ACC112 (cell line): ENCODE data around the gene MLH3.
"Not testable (repeated sequence)": the region's sequence is repeated elsewhere in the genome, so short reads cannot be mapped to it uniquely, and the experiment has no call there.

Experiments
- H2AFZ ChIP-seq: fragments of 200-600 bp; sonication (generic); one replicate; pipeline ENCODE4 v1.6.0; 2017; ENCODE audit warnings: antibody characterized with exemption, low read length; ENCODE audit not compliant: unreplicated experiment
- H3K27ac ChIP-seq: fragments of 200-600 bp; sonication (generic); 2 replicates; pipeline ENCODE4 v1.5.1; 2014; ENCODE audit warnings: low read depth, mild to moderate bottlenecking, antibody characterized with exemption, low read length, moderate library complexity
- H3K27me3 ChIP-seq: fragments of 200-600 bp; sonication (generic); 2 replicates; pipeline ENCODE4 v1.6.1; 2014; ENCODE audit warnings: mild to moderate bottlenecking, antibody characterized with exemption, low read length, moderate library complexity, mixed read lengths; ENCODE audit not compliant: insufficient read depth
- H3K36me3 ChIP-seq: fragments of 200-600 bp; sonication (generic); 2 replicates; pipeline ENCODE4 v1.6.1; 2016; ENCODE audit warnings: mild to moderate bottlenecking, antibody characterized with exemption, low read length, moderate library complexity, mixed read lengths; ENCODE audit not compliant: insufficient read depth
- H3K4me1 ChIP-seq: fragments of 200-600 bp; sonication (generic); one replicate; pipeline ENCODE4 v1.6.1; 2016; ENCODE audit warnings: low read length, mixed read lengths; ENCODE audit not compliant: insufficient read depth, unreplicated experiment, control insufficient read depth
- H3K4me3 ChIP-seq: fragments of 200-600 bp; sonication (generic); 2 replicates; pipeline ENCODE4 v1.5.1; 2014; ENCODE audit warnings: mild to moderate bottlenecking, low read depth, low read length
- H3K79me2 ChIP-seq: fragments of 200-600 bp; sonication (generic); one replicate; pipeline ENCODE4 v1.6.0; 2016; ENCODE audit warnings: low read length; ENCODE audit not compliant: control insufficient read depth, unreplicated experiment, insufficient read depth

The MLH3 gene

DNA sequence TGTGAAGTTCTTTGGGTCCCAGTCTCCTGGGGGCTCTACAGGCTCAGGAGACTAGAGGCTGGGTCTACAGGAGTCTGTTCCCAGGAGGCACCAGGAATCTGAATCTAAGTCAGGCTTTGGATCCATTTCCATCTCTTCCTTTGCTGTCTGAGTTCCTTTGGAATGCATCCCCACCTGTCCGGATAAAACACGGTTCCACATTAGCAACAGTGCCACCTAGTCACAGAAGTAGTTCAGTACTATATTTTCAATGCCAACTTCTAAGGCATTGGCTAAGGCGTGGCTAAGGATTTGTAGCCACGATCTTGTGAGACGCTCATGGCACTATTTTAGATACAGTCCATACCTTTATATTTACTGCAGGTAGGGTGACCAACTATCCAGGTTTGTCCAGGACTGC lies 33.2 kb upstream of the MLH3 start:
- H3K36me3 ChIP-seq = peaks cover 23% of the 10 kb centered on the region
- H3K27me3 ChIP-seq = no peaks in the 10 kb centered on the region
- no peaks in the 10 kb centered on the region for H3K4me1 ChIP-seq

DNA sequence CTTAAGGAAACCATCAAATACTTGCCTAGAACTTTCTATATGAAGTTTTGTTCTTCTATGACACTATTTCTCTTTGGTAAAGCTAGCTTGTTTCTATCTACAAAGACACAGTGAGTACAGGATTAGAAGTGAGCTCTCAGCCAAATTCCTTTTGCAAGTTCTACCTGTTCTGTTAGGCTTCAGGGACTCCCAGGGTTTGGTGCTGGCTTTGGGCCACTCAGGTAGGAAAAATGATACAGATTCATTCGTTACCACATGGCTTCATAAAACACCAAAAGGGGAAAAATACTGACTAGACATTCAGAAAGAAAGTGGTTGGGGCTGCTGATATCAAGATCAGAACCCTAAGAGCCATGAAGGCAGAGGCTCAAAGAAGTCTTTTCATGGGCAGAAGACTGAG lies 32.0 kb upstream of the MLH3 start:
- no peak overlapping the region for H2AFZ ChIP-seq
- H3K4me1 ChIP-seq = no peaks in the 10 kb centered on the region
- no peak overlapping the region for H3K4me3 ChIP-seq
- H3K27ac ChIP-seq = no peak overlapping the region
- no peaks in the 10 kb centered on the region for H3K27me3 ChIP-seq
- peaks cover 23% of the 10 kb centered on the region for H3K36me3 ChIP-seq
- no peaks in the 10 kb centered on the region for H3K79me2 ChIP-seq

More for the DNA sequence above, 33.2 kb upstream of the MLH3 start:
- Histone ChIP-seq H3K79me2 (no peaks in the 10 kb centered on the region), H3K27ac (no peak overlapping the region), H2AFZ (no peak overlapping the region), H3K4me3 (no peak overlapping the region)

GRCh38 chr14:75081660-75082229 lies 30.5 kb upstream of the MLH3 start:
- Histone ChIP-seq H3K4me3 (no peak overlapping the region), H3K36me3 (peaks cover 11% of the 10 kb centered on the region), H3K79me2 (no peaks in the 10 kb centered on the region), H3K4me1 (no peaks in the 10 kb centered on the region), H3K27ac (no peak overlapping the region), H2AFZ (no peak overlapping the region), H3K27me3 (no peaks in the 10 kb centered on the region)

- Histone ChIP-seq H3K27ac (no peak overlapping the region), H3K79me2 (no peaks in the 10 kb centered on the region), H3K4me3 (no peak overlapping the region), H3K4me1 (no peaks in the 10 kb centered on the region), H3K27me3 (no peaks in the 10 kb centered on the region), H2AFZ (no peak overlapping the region), H3K36me3 (0 out of 2 replicates have a peak, but pooled peaks cover 4% of the 10 kb centered on the region)
These were observed 28.3 kb upstream of the MLH3 start for GRCh38 chr14:75079521-75079920.

- no peaks in the 10 kb centered on the region for H3K36me3 ChIP-seq
- no peaks in the 10 kb centered on the region for H3K79me2 ChIP-seq
- H2AFZ ChIP-seq = no peak overlapping the region
- no peak overlapping the region for H3K4me3 ChIP-seq
- no peak overlapping the region for H3K27ac ChIP-seq
- no peaks in the 10 kb centered on the region for H3K4me1 ChIP-seq
- no peaks in the 10 kb centered on the region for H3K27me3 ChIP-seq
These were observed 26.5 kb upstream of the MLH3 start for GRCh38 chr14:75077794-75078193.

GRCh38 chr14:75070383-75070782 lies 19.1 kb upstream of the MLH3 start:
- Histone ChIP-seq H3K36me3 (no peaks in the 10 kb centered on the region), H3K27me3 (no peaks in the 10 kb centered on the region), H2AFZ (no peak overlapping the region), H3K79me2 (peaks cover 21% of the 10 kb centered on the region), H3K4me3 (no peak overlapping the region), H3K4me1 (peaks cover 16% of the 10 kb centered on the region), H3K27ac (no peak overlapping the region)

GRCh38 chr14:75069811-75070145 lies 18.5 kb upstream of the MLH3 start:
- no peaks in the 10 kb centered on the region for H3K27me3 ChIP-seq
- H3K79me2 ChIP-seq = peaks cover 21% of the 10 kb centered on the region
- H2AFZ ChIP-seq = peak overlapping the region; percentile 47
- peaks cover 16% of the 10 kb centered on the region for H3K4me1 ChIP-seq
- no peaks in the 10 kb centered on the region for H3K36me3 ChIP-seq
- H3K4me3 ChIP-seq = peak overlapping the region; percentile 93
- H3K27ac ChIP-seq = peak overlapping the region; percentile 87

DNA sequence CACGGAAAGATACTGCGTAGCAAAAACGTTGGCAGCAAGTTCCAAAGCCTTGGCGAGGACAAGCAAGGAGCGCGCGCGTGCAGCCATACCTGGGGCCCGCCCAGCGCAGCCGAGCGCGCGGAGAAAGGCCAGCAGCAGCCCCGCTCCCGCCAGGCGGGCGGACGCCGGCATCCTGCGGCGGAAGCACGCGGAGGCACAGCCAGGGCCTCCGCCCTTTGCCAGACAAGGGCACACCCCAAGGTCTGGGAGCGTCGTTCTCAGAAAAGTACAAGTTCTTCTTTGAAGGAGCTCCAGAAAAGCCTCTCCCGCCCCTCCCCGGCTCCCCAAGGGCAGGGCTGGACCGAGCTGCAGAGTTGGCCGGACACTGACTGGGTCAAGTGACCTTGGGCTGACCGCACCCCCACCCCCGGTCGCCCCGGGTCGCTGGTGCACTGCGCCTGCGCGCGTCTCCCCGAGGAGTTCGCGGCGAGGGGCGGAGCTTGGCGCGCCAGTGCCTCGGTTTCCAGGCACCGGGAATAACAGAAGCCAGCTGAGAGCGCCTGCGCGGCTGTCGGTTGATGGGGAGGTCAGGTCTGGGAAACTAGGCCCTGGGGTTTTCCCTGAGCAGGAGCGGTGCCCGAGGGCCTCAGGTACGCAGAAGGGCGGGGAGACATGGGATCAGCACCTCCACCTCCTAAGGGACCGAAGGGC lies 18.0 kb upstream of the MLH3 start, which contains the start of gene ZC2HC1C:
Gene ZC2HC1C (plus strand): TSS at position 521 of the 690 bp plus-strand sequence. CDS start 933 bp downstream, outside the sequence.
- no peaks in the 10 kb centered on the region for H3K36me3 ChIP-seq
- H3K4me1 ChIP-seq = peaks cover 16% of the 10 kb centered on the region
- H3K79me2 ChIP-seq = peaks cover 21% of the 10 kb centered on the region
- H3K27ac ChIP-seq = peak within 1 kb of the TSS; percentile 87
- H2AFZ ChIP-seq = peak within 1 kb of the TSS; percentile 83
- peak within 1 kb of the TSS; percentile 93 for H3K4me3 ChIP-seq
- no peaks in the 10 kb centered on the region for H3K27me3 ChIP-seq

- peak overlapping the region; percentile 83 for H2AFZ ChIP-seq
- H3K4me1 ChIP-seq = peaks cover 16% of the 10 kb centered on the region
- peak overlapping the region; percentile 87 for H3K27ac ChIP-seq
- peak overlapping the region; percentile 93 for H3K4me3 ChIP-seq
- no peaks in the 10 kb centered on the region for H3K27me3 ChIP-seq
- peaks cover 21% of the 10 kb centered on the region for H3K79me2 ChIP-seq
- H3K36me3 ChIP-seq = no peaks in the 10 kb centered on the region
These were observed 17.2 kb upstream of the MLH3 start for GRCh38 chr14:75068294-75069120.

DNA sequence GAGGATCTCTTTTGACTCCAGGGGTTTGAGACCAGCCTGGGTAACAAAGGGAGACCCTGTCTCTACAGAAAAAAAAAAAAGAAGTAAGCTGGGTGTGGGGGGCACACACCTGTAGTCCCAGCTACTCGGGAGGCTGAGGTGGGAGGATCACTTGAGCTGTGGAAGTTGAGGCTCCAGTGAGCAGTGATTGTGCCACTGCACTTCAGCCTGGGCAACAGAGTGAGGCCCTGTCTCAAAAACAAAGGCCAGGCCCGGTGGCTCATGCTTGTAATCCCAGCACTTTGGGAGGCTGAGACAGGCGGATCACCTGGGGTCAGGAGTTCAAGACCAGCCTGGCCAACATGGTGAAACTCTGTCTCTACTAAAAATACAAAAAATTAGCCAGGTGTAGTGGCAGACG lies 16.5 kb upstream of the MLH3 start:
- peaks cover 26% of the 10 kb centered on the region for H3K79me2 ChIP-seq
- H3K4me3 ChIP-seq = peak overlapping the region; percentile 93
- not testable (repeated sequence) for H3K27me3 ChIP-seq, H3K36me3 ChIP-seq, H2AFZ ChIP-seq
- peak overlapping the region; percentile 87; the same call in 1 of the 2 replicates for H3K27ac ChIP-seq
- peaks cover 17% of the 10 kb centered on the region for H3K4me1 ChIP-seq
